ENCODE results near the gene REEP1.

Gene REEP1

DNA sequence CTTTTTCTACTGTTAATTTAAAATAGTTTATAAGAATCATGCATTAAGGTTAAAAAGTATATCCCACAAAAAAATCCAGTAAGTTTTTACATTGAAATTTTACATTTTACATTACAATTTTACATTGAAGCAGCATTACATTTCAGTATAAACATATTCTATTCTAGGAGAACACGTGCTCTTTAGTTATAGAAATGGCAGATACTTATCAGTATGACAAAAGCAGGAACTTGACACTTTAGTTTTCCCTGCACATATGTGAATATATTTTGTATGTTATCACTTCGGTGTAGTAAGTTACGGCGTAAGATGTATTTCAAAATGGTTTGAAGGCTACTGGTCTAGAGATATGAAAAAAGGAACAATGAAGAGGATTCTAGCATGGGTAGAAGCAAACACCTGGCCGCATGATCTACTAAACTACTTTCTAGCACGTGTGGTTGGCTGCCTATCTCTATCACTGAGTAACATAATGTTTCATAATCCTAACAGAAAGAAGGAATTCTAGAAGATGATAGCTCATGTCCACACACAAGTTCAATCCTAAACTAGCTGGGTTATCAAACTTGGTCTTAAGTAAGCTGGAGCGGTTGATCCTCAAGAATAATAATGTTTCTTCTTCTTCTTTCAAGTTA lies 147.5 kb downstream of the REEP1 start:
- Histone ChIP-seq H3K4me3 (ENCODE audit: severe bottlenecking) (no peak overlapping the region), H3K9me3 (ENCODE audit: severe bottlenecking) (no peaks in the 10 kb centered on the region), H3K27ac (ENCODE audit: poor library complexity, severe bottlenecking) (no peak overlapping the region), H3K27me3 (ENCODE audit: insufficient read depth, poor library complexity, severe bottlenecking) (no peaks in the 10 kb centered on the region), H3K4me1 (ENCODE audit: insufficient read depth, poor library complexity, severe bottlenecking) (peaks cover 4% of the 10 kb centered on the region), H3K36me3 (ENCODE audit: low read depth) (peaks cover 57% of the 10 kb centered on the region)
- DNase-seq (ENCODE audit: low spot score) (no peak), ATAC-seq (ENCODE audit: low read depth) (no peak)
- TF ChIP-seq CTCF (IDR thresholded peaks at IDR 0.05; ENCODE audit: poor library complexity, severe bottlenecking) = no peak

GRCh38 chr2:86186431-86186830 lies 151.0 kb downstream of the REEP1 start:
- Histone ChIP-seq H3K27ac (ENCODE audit: poor library complexity, severe bottlenecking) (no peak overlapping the region), H3K9me3 (ENCODE audit: severe bottlenecking) (no peaks in the 10 kb centered on the region), H3K4me3 (ENCODE audit: severe bottlenecking) (no peak overlapping the region), H3K27me3 (ENCODE audit: insufficient read depth, poor library complexity, severe bottlenecking) (no peaks in the 10 kb centered on the region), H3K4me1 (ENCODE audit: insufficient read depth, poor library complexity, severe bottlenecking) (peaks cover 8% of the 10 kb centered on the region), H3K36me3 (ENCODE audit: low read depth) (peaks cover 45% of the 10 kb centered on the region)
- no peak for TF ChIP-seq CTCF (IDR thresholded peaks at IDR 0.05; ENCODE audit: poor library complexity, severe bottlenecking)
- ATAC-seq (ENCODE audit: low read depth) (no peak), DNase-seq (ENCODE audit: low spot score) (no peak)

DNA sequence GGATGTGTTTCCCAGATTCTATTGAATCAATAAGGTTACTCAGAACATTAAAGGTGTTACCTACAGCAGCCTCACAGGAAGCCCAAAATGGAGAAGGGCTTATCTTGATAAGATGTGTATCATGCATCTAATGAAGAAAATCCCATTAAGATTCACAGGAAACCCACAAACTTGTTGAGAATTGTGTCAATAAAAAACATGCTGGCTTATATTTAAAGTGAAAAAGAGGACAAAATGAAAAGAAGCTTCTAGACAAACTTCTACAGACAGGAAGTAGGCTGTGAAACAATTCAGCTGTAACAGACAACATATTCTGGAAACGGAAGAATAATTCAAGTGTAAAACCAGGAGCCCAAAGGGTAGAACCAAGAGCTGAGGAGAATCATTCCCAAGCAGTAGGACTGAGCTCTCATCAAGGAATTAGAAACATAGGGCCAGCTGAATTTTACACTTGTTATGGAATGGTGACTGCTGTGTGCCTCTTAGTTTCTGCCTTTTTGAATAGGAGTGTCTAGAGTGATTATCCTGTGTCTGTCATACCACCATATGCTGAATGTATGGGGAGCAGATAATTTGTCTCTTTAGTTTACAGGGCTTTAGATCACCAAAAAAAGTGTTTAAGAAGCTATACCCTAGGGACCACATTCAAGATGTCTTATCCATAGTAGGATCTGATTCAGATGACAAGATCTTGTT lies 151.8 kb downstream of the REEP1 start:
- Histone ChIP-seq H3K27me3 (ENCODE audit: insufficient read depth, poor library complexity, severe bottlenecking) (no peaks in the 10 kb centered on the region), H3K27ac (ENCODE audit: poor library complexity, severe bottlenecking) (no peak overlapping the region), H3K4me1 (ENCODE audit: insufficient read depth, poor library complexity, severe bottlenecking) (peaks cover 8% of the 10 kb centered on the region), H3K36me3 (ENCODE audit: low read depth) (peaks cover 53% of the 10 kb centered on the region), H3K4me3 (ENCODE audit: severe bottlenecking) (no peak overlapping the region), H3K9me3 (ENCODE audit: severe bottlenecking) (no peaks in the 10 kb centered on the region)
- no peak for TF ChIP-seq CTCF (IDR thresholded peaks at IDR 0.05; ENCODE audit: poor library complexity, severe bottlenecking)
- no peak for DNase-seq (ENCODE audit: low spot score)
- ATAC-seq (ENCODE audit: low read depth) = no peak

GRCh38 chr2:86176597-86176996 lies 160.8 kb downstream of the REEP1 start:
- DNase-seq (ENCODE audit: low spot score) = no peak
- Histone ChIP-seq H3K4me3 (ENCODE audit: severe bottlenecking) (no peak overlapping the region), H3K36me3 (ENCODE audit: low read depth) (peaks cover 87% of the 10 kb centered on the region), H3K9me3 (ENCODE audit: severe bottlenecking) (peaks cover 2% of the 10 kb centered on the region), H3K4me1 (ENCODE audit: insufficient read depth, poor library complexity, severe bottlenecking) (no peaks in the 10 kb centered on the region), H3K27me3 (ENCODE audit: insufficient read depth, poor library complexity, severe bottlenecking) (no peaks in the 10 kb centered on the region), H3K27ac (ENCODE audit: poor library complexity, severe bottlenecking) (no peak overlapping the region)
- ATAC-seq (ENCODE audit: low read depth) = no peak
- no peak for TF ChIP-seq CTCF (IDR thresholded peaks at IDR 0.05; ENCODE audit: poor library complexity, severe bottlenecking)

GRCh38 chr2:86175828-86176227 lies 161.6 kb downstream of the REEP1 start:
- DNase-seq (ENCODE audit: low spot score) (no peak), ATAC-seq (ENCODE audit: low read depth) (no peak)
- no peak overlapping the region for H3K27ac ChIP-seq (ENCODE audit: poor library complexity, severe bottlenecking)
- H3K9me3 ChIP-seq (ENCODE audit: severe bottlenecking) = peaks cover 2% of the 10 kb centered on the region
- no peaks in the 10 kb centered on the region for H3K4me1 ChIP-seq (ENCODE audit: insufficient read depth, poor library complexity, severe bottlenecking)
- no peaks in the 10 kb centered on the region for H3K27me3 ChIP-seq (ENCODE audit: insufficient read depth, poor library complexity, severe bottlenecking)
- no peak overlapping the region for H3K4me3 ChIP-seq (ENCODE audit: severe bottlenecking)
- TF ChIP-seq CTCF (IDR thresholded peaks at IDR 0.05; ENCODE audit: poor library complexity, severe bottlenecking) = no peak
- peaks cover 87% of the 10 kb centered on the region for H3K36me3 ChIP-seq (ENCODE audit: low read depth)

Data from RWPE2 (cell line).